ENCODE results near the gene TEAD1. TPM values are rescaled to one million over a fixed set of nuclear protein-coding genes. Genes with fewer than 3 reads are reported as not detected.

Gene TEAD1
- total and polyA plus RNA-seq, 9 of the 15 experiments (the other 6 are each of a cell fraction or from before 2014, with no cell fraction given): 1.7 to 17.7 (median 10.8) TPM

DNA sequence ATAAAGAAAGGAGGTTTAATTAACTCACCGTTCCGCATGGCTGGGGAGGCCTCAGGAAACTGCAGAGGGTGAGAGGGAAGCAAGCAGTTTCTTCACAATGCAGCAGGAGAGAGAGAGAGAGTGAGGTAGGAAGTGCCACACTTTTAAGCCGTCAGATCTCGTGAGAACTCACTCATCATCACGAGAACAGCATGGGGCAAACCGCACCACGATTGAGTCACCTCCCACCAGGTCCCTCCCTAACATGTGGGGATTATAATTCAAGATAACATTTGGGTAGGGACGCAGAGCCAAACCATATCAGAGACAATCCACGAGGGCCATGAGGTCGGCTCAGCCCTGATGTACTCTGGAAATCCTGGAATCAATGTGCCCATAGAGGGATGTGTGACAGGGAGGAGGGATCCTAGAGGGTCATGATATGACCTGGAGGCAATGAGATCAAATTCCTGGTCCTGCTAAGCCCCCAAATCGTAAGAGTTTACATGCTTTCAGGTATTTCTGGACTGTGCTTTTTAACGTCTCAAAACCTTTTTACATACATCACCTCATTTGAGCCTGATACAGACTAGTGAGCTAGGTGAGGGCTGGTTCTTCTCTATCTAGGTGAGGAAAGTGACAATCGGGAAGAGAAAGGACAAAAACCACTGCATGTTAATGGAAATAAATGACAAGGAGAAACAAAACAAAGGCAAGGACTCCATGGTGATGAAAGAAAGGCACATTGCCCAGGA lies 315.4 kb downstream of the TEAD1 start (continued):
- TF ChIP-seq PTRF (tag; IDR thresholded peaks at IDR 0.05): no peak
- TF ChIP-seq ZNF586 (CRISPR knock-in tag; conservative IDR thresholded peaks at IDR 0.05): no peak
- no peak for TF ChIP-seq MCM2 (IDR thresholded peaks at IDR 0.05; ENCODE audit: low read depth)
- peak; percentile 97 for TF ChIP-seq DPF2 (IDR thresholded peaks at IDR 0.05)
- no peak for TF ChIP-seq THRAP3 (IDR thresholded peaks at IDR 0.05; ENCODE audit: borderline replicate concordance)
- TF ChIP-seq ZNF124 (CRISPR knock-in tag; IDR thresholded peaks at IDR 0.05): no peak
- TF ChIP-seq, protein P1, sequence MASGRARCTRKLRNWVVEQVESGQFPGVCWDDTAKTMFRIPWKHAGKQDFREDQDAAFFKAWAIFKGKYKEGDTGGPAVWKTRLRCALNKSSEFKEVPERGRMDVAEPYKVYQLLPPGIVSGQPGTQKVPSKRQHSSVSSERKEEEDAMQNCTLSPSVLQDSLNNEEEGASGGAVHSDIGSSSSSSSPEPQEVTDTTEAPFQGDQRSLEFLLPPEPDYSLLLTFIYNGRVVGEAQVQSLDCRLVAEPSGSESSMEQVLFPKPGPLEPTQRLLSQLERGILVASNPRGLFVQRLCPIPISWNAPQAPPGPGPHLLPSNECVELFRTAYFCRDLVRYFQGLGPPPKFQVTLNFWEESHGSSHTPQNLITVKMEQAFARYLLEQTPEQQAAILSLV (tag; IDR thresholded peaks at IDR 0.05): no peak
- peak; percentile 39 for TF ChIP-seq ZFP36 (IDR thresholded peaks at IDR 0.05; ENCODE audit: low read depth, low read length, partially characterized antibody)
- no peak for TF ChIP-seq MEF2A (IDR thresholded peaks at IDR 0.05; ENCODE audit: control insufficient read depth, low read depth, low read length)
- TF ChIP-seq RUNX1 (IDR thresholded peaks at IDR 0.05; ENCODE audit: low read depth): 0 out of 2 replicates have a peak, but pooled peaks have one; percentile 73
- TF ChIP-seq STAT6 (CRISPR knock-in tag; IDR thresholded peaks at IDR 0.05): no peak
- TF ChIP-seq SRSF1 (IDR thresholded peaks at IDR 0.05; ENCODE audit: low read depth, low read length): no peak
- peak; percentile 96 for TF ChIP-seq FOSL1 (tag; conservative IDR thresholded peaks at IDR 0.05)
- no peak for TF ChIP-seq CHD1 (IDR thresholded peaks at IDR 0.05; ENCODE audit: low read length)
- TF ChIP-seq GABPB2 (CRISPR knock-in tag; conservative IDR thresholded peaks at IDR 0.05): no peak
- TF ChIP-seq FUS (optimal IDR thresholded peaks at IDR 0.05; ENCODE audit: low read depth, low read length): no peak
- TF ChIP-seq SRF (CRISPR knock-in tag; IDR thresholded peaks at IDR 0.05): 0 out of 4 replicates have a peak, but pooled peaks of 1 of the 2 experiments have one; percentile 46
- TF ChIP-seq BCOR (IDR thresholded peaks at IDR 0.05): peak; percentile 66
- TF ChIP-seq ATF7 (IDR thresholded peaks at IDR 0.05): peak; percentile 90
